Measurements from ENCODE around the gene ARL8B.
"Not testable (repeated sequence)": the region's sequence is repeated elsewhere in the genome, so short reads cannot be mapped to it uniquely, and the experiment has no call there.

ARL8B gene

DNA sequence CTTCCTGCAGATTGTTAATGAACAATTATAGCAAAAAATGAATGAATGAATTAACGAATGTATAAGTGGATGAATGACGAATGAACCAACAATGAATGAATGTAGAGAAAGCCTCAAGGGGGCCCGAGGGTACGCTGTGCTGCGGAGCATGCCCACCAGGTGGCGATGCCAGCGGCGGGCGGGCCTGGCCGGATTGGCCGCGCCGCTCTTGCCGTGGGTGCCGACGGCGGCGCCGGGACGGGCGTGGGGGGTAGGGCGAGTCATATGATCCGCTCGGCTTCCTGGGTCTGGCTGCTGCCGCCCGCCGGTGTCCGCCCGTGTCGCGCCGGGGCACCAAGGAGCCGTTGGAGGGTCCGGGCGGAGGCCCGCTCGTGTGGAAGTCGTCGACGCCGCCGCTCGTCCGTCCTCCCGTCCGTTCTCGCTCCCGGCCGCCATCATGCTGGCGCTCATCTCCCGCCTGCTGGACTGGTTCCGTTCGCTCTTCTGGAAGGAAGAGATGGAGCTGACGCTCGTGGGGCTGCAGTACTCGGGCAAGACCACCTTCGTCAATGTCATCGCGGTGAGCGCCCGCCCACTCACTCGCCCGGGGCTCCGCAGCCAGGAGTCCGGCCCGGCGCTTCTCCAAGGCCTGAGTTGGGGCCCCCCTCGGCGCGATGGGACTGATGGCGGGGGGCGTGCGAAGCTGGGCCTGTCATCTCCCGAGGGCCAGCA is at the start of gene ARL8B:
Gene ARL8B (plus strand): TSS at position 263 of the 711 bp plus-strand sequence. CDS start 174 bp downstream, at position 437.
- in situ Hi-C loops (cut with HindIII; ENCODE audit: low sequenced_read_pairs), result no loop called here

DNA sequence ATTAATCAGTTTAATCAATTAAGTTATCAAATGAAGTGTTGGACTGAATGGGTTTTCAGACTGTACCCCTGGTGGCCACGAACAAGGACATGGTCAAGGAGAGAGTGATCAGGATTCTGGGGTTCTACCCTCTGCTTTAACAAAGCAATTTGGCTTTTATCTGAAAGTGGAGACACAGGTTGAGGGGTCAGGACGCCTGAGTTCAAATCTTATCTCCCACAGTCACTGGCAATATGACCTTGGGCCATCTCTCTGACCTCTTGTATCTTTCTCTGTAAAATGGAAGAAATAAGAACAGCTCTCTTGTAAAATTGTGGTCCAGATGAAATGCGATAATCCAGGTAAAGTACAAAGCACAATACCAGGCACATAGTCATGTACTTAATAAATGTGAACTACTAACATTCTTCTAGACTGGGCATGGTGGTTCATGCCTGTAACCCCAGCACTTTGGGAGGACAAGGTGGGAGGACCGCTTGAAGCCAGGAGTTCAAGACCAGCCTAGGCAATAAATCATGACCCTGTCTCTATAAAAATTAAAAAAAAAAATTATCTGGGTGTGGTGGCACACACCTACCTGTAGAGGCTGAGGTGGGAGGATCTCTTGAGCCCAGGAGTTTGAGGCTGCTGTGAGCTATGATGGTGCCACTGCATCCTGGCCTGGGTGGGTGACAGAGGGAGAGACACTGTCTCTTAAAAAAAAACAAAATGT is 48.6 kb upstream of the ARL8B start:
- in situ Hi-C loops (cut with HindIII; ENCODE audit: low sequenced_read_pairs), result no loop called here

DNA sequence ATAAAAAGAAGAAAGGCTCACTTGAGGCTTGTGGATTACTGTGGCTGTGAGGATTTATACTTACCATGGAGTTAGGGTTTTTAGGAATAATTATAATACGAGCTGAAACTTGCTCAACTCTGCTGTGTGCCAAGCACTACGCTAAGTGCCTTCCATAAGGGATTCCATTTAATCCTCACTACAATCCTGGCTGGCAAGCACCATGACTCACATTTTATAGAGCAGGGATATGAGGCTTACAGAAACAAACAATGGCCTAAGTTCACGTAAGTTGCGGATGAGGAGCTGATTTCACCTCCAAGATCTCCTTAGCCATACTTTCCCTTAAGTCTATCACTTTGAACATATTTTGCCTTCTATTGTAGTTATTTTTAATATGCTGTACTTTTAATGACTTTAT is 43.9 kb upstream of the ARL8B start:
- in situ Hi-C loops (cut with HindIII; ENCODE audit: low sequenced_read_pairs), result loop anchor here (5.0 kb wide), 1 partner anchor 366 kb away; no protein-coding TSS in a partner anchor

DNA sequence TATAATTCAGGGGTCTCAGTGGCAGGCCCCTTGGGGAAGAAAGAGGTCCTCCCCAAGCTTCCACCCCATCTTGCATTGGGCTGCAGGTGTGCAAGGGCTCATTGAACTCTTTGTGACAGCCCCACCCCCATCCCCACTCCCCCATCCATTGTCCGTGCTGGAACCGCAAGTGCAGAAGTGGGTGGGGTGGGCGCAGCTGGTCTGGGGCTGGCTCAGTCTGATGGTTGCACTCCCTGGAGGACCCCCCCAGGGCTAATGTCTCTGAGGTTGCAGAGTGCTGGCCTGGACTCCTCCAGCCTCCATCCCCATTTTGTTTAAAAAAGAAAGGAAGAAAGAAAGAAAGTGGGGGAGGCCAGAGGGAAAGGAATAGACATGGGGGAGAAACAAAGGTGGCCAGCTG is 42.3 kb upstream of the ARL8B start:
- in situ Hi-C loops (cut with HindIII; ENCODE audit: low sequenced_read_pairs), result loop anchor here (5.0 kb wide), 1 partner anchor 367 kb away; no protein-coding TSS in a partner anchor

DNA sequence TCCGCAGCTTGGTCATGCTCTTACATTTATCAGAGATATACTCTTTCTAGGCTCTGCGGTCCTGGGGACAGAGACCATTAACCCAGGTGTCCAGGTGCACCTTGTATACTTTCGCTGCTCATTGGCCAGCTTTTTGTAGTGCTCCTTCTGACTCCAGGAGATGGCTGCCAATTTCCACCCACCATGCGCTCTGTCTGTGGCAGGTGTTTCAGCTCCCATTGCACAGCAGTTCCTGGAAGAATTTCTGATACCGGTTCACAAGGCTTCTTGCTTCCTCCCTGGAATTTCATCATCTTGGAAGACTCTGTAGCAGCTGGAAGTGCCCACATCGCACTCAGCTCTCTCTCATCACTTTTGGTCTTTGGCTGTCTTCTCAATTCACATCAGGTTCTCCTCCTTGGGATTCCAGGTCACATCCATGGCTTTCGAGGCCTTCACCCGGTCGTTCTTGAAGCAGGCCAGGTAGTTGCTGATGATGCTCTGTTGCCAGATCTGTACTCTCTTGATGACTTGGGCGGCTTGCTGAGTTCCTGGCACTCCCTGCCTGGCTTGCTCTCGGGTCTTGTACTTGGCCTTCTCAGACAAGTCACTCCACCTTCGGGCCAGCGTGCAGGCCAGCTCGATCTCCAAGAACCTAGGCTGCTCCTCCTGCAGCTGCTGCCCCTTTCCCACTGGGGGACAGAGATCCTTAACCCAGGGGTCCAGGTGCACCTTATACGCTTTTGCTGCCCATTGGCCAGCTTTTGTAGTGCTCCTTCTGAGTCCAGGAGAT is 41.1 kb upstream of the ARL8B start:
- in situ Hi-C loops (cut with HindIII; ENCODE audit: low sequenced_read_pairs), result no loop called here

DNA sequence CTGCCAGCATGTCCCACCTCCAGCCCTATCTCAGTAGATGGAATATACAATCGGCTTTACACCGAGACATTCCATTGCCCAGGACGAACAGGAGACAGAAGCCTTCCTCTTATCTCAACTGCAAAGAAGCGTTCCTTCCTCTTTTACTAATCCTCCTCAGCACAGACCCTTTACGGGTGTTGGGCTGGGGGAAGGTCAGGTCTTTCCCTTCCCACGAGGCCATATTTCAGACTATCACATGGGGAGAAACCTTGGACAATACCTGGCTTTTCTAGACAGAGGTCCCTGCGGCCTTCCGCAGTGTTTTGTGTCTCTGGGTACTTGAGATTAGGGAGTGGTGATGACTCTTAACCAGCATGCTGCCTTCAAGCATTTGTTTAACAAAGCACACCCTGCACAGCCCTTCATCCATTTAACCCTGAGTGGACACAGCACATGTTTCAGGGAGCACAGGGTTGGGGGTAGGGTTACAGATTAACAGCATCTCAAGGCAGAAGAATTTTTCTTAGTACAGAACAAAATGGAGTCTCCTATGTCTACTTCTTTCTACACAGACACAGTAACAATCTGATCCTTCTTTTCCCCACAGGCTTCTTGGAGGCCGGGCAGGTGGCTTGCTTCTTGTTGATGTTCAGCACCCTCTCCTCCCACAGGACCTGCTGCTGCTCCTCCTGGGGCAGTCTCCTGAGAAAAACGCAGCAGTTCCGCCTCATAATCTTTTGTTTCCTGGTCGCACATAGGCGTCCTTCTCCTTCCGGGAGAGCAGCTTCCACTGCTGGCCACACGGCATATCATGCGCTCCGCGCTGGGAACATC is 39.9 kb upstream of the ARL8B start:
- in situ Hi-C loops (cut with HindIII; ENCODE audit: low sequenced_read_pairs), result not testable (repeated sequence)

DNA sequence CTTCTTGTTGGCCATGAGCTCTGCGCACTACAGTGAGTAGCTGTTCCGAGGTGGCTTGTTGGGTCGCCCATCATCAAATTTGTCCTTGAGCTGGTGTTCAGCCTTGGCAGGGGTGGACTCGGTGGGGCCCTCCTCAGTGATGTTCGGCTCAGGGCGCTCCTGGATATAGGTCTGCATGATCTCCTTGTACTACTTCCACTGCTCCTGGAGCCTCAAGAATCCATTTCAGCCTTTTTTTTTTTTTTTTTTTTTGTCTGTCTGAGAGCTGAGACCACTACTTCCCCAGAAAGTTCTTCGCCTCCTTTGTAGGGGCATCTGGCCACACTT is 39.3 kb upstream of the ARL8B start:
- in situ Hi-C loops (cut with HindIII; ENCODE audit: low sequenced_read_pairs), result no loop called here

DNA sequence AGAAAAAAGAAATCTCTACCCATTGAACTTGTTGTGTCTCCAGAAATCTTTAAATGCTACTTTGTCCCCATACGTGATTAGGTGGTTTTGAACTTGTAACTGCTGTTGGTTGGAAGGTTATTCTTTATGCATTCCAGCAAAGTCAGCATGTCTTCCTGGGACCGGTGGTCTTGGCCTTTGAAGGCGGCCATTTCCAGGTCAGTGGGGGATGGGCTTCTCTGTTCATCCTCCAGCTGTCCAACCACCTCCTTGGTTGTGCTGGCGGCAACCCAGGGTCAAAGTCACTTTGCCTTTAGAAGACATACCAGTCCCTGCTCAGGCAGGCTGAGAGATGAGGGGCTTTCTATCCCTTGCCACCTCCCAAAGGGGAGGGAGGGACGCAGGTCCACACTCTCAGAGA is 37.9 kb upstream of the ARL8B start:
- in situ Hi-C loops (cut with HindIII; ENCODE audit: low sequenced_read_pairs), result no loop called here

DNA sequence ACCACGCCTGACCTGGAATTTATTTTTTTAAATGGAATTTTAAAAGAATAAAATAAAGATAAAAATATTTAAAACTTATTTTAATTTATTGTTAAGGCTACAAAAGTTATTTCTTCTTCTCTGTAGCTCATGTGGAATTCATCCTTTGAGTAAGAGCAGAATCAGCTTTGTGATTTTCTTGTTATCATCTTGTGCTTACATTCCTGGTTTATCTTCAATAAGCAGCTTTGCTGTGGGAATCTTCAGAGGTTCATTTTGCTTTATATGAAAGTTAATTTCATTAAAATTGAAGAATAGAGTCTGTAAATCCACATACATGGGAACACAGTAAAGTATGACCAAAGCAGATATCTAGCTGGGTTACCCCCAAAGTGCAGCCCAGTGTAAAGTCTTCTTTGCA is 35.4 kb upstream of the ARL8B start:
- in situ Hi-C loops (cut with HindIII; ENCODE audit: low sequenced_read_pairs), result no loop called here

DNA sequence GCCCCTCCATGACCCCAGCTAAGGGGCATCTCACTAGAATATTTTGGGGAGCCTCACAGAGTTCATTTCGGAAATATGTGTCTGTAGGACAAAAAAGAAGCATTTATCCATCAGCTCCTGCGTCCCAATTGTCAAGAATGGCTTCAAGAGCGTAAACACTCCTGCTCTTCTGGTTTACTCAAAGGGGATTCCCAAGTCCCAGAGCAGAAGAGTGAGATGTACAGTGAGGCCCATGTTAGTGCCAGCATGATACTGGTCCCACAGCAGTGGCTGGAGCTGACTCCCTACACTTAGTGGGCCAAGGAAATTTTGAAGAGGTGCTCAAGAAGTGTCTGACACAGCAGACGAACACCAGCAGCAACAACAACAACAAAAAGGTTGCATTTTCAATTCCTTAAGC is 34.9 kb upstream of the ARL8B start:
- in situ Hi-C loops (cut with HindIII; ENCODE audit: low sequenced_read_pairs), result no loop called here

DNA sequence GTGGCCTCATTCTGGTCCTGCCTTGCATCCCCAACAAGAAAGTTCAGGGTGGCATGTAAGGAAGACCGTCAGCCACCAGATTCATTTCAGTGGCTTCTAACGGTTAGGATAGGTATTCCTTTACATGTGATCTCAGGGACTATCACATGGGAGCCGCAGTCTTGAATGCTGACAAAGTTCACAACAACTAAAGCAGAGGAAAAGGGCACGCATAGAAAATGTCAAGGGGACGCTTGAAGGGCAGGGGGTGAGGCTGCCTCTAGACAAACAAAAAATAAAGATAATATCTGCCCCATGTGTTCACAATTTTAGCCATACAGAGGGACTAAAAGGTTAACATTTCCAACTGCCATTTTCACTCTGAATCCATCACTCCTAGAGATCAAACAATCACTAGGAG is 31.9 kb upstream of the ARL8B start:
- in situ Hi-C loops (cut with HindIII; ENCODE audit: low sequenced_read_pairs), result no loop called here

DNA sequence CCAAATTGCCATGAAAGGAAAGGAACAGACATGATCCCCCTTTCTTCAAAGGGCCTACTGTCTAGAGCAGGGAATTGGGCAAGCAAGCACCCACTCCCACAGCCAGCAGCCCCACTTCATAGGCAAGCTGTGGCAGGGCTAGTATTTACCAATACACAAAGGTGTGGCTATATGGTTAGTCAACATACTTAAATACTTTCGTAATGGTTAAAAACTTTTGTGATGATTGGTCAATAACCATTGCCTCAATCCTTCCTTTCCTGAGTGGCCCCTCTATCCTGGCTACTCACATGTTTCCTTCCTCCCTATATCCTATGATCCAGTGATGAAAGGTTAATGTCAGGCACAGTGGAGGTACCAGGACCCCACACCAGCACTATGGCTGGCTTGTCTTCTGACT is 30.1 kb upstream of the ARL8B start:
- in situ Hi-C loops (cut with HindIII; ENCODE audit: low sequenced_read_pairs), result no loop called here

DNA sequence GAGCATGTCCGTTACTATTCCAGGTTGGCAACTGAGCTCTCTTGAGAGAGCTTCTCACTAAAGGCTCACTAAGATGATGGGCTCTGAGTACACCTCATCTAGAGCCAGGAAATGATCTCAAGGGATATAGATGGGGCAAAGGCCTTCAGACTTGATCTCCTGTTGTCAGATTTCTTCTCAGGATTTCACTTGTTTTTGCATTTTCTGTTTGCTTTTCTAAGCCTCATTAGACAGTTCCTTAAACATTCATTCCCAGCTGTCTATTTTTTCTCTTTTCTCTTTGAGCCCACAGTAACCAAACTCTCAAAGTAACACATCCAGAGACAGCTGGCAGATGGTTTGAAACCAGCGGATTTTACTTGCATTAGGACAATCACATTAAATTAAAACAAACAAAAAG is 28.4 kb upstream of the ARL8B start:
- in situ Hi-C loops (cut with HindIII; ENCODE audit: low sequenced_read_pairs), result no loop called here

DNA sequence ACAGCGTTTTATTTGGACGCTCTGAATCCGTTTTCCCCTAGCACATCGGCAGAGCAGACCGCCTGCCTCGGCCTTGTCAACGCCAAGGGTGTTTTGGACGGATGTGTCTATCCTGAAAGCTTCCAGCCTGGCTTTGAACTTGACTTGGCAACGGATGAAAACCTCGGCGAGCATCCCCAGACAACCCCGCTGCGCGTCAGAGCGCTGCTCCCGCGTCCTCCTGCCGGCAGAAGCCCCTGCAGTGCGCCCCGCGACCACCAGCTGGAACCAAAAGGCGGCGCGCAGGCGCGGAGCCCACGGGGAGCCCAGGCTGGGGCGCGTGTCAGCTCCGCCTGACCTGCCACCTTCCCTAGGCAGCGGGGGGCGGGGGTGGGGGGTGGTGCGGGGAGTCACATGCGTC is 26.2 kb upstream of the ARL8B start:
- in situ Hi-C loops (cut with HindIII; ENCODE audit: low sequenced_read_pairs), result no loop called here

DNA sequence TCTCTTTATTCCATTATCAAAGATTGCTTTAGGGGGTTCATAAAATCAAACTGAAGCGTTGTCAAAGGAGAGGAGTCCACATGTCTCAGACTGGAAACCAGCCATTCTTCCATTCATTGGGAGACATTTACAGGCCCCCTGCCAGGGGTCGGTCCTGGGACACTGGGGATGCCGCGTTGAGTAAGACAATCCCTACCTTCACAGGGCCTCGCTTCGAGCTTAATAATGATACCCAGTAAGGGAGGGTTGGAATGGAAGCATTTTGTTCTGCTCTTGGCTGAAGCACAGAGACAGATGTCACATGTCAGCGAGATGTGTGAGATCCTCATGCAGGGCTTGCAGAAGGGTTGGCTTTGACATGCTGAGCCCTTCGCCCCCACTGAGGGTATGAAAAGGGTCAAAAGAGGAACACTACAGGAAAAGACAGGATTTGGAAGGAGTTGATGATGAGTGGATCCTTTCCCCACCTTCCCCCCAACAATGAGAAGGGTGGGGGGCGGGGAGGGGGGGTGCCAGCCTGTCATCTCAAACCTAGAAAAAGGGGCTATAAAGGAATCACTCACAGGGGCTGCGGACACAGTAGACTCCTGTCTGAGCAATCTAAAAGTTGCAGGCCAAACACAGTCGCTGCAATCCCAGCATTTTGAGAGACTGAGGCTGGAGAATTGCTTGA is 25.6 kb upstream of the ARL8B start:
- in situ Hi-C loops (cut with HindIII; ENCODE audit: low sequenced_read_pairs), result no loop called here

DNA sequence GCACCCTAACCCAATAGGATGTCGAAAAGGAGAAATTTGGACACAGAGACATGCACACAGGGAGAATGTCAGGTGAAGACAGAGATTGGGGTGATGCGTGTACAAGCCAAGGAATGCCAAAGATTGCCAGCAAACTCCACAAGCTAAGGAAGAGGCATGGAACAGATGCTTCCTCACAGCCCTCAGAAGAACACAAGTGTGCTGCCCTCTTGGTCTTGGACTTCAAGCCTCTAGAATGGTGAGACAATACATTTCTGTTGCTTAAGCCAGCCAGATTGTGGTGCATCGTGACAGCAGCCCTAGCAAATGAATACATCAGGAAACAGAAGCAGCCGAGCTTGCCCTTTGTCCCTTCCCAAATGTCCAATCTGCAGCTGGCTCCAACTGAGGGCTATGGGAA is 23.7 kb upstream of the ARL8B start:
- in situ Hi-C loops (cut with HindIII; ENCODE audit: low sequenced_read_pairs), result no loop called here

DNA sequence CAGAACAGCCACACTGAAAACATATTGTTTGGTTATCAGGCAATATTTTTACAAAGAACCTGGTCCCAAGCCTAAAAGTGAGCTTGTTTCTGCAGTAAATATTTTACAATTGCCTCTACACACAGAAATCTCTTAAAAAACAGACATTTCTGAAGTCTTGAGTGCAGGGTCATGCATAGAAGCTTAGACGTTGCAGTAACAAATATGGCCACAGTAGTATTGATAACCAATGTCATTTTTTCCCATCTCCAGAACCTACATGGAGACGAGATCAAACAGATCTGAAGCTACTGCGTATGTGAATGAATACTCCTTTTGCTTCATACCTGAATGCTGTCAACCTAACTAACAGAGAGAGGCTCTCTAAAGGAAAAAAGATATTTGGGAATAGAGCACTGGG is 19.6 kb upstream of the ARL8B start:
- in situ Hi-C loops (cut with HindIII; ENCODE audit: low sequenced_read_pairs), result no loop called here

DNA sequence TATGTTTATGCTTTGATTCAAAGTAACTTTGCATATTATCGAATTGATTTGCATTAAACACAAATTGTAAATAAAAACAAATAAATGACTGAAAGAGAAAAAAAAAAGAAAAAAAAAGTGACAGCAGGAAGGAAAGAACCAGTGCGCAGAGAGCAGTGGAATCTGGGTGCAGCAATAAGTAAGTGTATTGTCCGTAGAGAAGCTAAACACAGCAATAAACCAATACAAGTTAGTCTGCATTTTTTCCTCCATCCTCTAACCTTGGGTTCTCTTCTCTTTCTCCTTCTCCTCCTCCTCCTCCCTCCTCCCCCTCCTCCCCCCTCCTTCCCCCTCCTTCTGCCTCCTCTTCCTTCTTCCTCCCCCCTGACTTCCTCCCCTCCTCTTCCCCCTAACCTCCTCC is 18.3 kb upstream of the ARL8B start:
- in situ Hi-C loops (cut with HindIII; ENCODE audit: low sequenced_read_pairs), result no loop called here

DNA sequence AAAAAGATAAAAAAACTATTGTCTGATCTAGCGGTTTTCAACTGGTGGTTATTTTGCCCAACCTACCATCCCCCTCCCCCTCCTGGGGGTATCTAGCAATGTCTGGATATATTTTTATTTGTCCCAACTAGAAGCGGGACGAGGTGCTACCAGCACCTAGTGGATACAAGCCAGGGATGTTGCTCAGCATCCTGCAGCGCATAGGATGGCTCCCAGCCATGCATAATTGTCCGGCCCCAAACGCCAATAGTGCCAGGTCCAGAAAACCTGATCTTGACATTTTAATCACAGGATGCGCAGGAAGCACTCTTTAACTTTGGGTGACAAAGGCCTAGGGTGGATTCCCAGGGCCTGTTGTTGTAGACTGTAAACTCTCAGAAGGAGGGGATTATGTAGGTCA is 17.0 kb upstream of the ARL8B start:
- in situ Hi-C loops (cut with HindIII; ENCODE audit: low sequenced_read_pairs), result no loop called here

DNA sequence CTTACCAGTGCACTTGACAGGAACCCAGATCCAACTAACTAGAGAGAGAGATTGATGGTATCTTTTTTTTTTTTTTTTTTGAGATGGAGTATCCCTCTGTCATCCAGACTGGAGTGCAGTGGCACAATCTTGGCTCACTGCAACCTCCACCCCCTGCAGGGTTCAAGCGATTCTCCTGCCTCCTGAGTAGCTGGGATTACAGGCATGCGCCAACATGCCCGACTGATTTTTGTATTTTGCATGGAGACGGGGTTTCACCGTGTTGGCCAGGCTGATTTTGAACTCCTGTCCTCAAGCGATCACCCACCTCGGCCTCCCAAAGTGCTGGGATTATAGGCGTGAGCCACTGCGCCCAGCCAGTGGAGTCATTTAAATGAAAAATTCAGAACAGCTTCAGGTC is 15.7 kb upstream of the ARL8B start:
- in situ Hi-C loops (cut with HindIII; ENCODE audit: low sequenced_read_pairs), result not testable (repeated sequence)

DNA sequence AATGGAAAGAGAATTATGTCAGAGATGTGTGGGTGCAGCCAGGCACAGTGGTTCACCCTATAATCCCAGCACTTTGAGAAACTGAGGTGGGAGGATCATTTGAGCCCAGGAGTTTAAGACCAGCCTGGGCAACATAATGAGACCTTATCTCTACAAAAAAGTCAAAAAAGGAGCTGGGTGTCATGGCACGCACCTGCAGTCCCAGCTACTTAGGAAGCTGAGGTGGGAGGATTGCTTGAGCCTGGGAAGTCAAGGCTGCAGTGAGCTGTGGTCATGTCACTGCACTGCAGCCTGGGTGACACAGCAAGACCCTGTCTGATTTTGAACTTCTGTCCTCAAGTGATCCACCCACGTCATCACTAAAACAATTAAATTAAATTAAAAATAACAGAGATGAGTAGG is 15.2 kb upstream of the ARL8B start:
- in situ Hi-C loops (cut with HindIII; ENCODE audit: low sequenced_read_pairs), result not testable (repeated sequence)
